ENCODE data around the gene MUSK. TPM values are rescaled to one million over a fixed set of nuclear protein-coding genes. Genes with fewer than 3 reads are reported as not detected.

Gene MUSK
- total RNA-seq, 1 experiment from 2014 or later = not detected

GRCh38 chr9:110842169-110842568 is 173.6 kb downstream of the MUSK start:
- intact Hi-C loops (cut with micrococcal nuclease; ENCODE audit: unreplicated experiment) = loop anchor here (5.0 to 10.0 kb wide), 2 partner anchors 195 to 453 kb away; partner anchors contain the start of gene LPAR1
- Histone ChIP-seq H3K36me3 (ENCODE audit: control insufficient read depth, insufficient read depth, low read length) (no peaks in the 10 kb centered on the region), H3K27me3 (replicated peaks; ENCODE audit: control insufficient read depth, insufficient read depth, low read length) (no peaks in the 10 kb centered on the region), H3K4me3 (ENCODE audit: low read depth, low read length) (no peak overlapping the region), H3K4me1 (peaks cover 6% of the 10 kb centered on the region; the same call in 1 of the 2 replicates), H3K9me3 (no peaks in the 10 kb centered on the region)
- peaks cover 19% of the 10 kb centered on the region for H3K9me3 Mint-ChIP-seq (ENCODE audit: unreplicated experiment)
- no peaks in the 10 kb centered on the region for H3K27me3 Mint-ChIP-seq (ENCODE audit: insufficient read depth, unreplicated experiment)
- no peaks in the 10 kb centered on the region for H3K36me3 Mint-ChIP-seq (ENCODE audit: insufficient read depth, unreplicated experiment)
- no peak overlapping the region for H3K4me3 Mint-ChIP-seq (ENCODE audit: unreplicated experiment)
- no TSS peak for BruUV-seq (replicated peaks)
- H3K27ac Mint-ChIP-seq (ENCODE audit: unreplicated experiment) = no peak overlapping the region
- H3K4me1 Mint-ChIP-seq (ENCODE audit: low read depth, unreplicated experiment) = peaks cover 8% of the 10 kb centered on the region
- POLR2A ChIA-PET = no interaction called here
- DNase-seq = no peak
- peak in 1 of 2 experiments; percentile 45 for TF ChIP-seq CTCF (IDR thresholded peaks at IDR 0.05; ENCODE audit: insufficient read depth in 1 of 2, low read depth in 1 of 2, low read length in 1 of 2, severe bottlenecking in 1 of 2, unreplicated experiment in 1 of 2)
- CTCF ChIA-PET = interaction anchor here (0.8 kb wide), 1 partner anchor 194 kb away, joined by 5 read pairs; no protein-coding TSS in a partner anchor

- Mint-ChIP-seq H3K36me3 (ENCODE audit: insufficient read depth, unreplicated experiment) (no peaks in the 10 kb centered on the region), H3K4me3 (ENCODE audit: unreplicated experiment) (no peak overlapping the region), H3K9me3 (ENCODE audit: unreplicated experiment) (peaks cover 11% of the 10 kb centered on the region), H3K27ac (ENCODE audit: unreplicated experiment) (no peak overlapping the region), H3K4me1 (ENCODE audit: low read depth, unreplicated experiment) (no peaks in the 10 kb centered on the region), H3K27me3 (ENCODE audit: insufficient read depth, unreplicated experiment) (no peaks in the 10 kb centered on the region)
- Histone ChIP-seq H3K4me1 (no peaks in the 10 kb centered on the region), H3K27me3 (replicated peaks; ENCODE audit: control insufficient read depth, insufficient read depth, low read length) (no peaks in the 10 kb centered on the region), H3K36me3 (ENCODE audit: control insufficient read depth, insufficient read depth, low read length) (no peaks in the 10 kb centered on the region), H3K9me3 (no peaks in the 10 kb centered on the region), H3K4me3 (ENCODE audit: low read depth, low read length) (no peak overlapping the region)
- TF ChIP-seq CTCF (IDR thresholded peaks at IDR 0.05; ENCODE audit: insufficient read depth in 1 of 2, low read depth in 1 of 2, low read length in 1 of 2, severe bottlenecking in 1 of 2, unreplicated experiment in 1 of 2) = no peak
- intact Hi-C loops (cut with micrococcal nuclease; ENCODE audit: unreplicated experiment) = loop anchor here (5.0 to 10.0 kb wide), 2 partner anchors 194 to 452 kb away; partner anchors contain the start of gene LPAR1
- DNase-seq = no peak
- ChIA-PET POLR2A (no interaction called here), CTCF (interaction anchor here (0.8 kb wide), 1 partner anchor 193 kb away, joined by 5 read pairs; no protein-coding TSS in a partner anchor)
- BruUV-seq (replicated peaks) = no TSS peak
Measured at GRCh38 chr9:110842986-110843385, 174.4 kb downstream of the MUSK start.

- H3K27me3 Mint-ChIP-seq (ENCODE audit: insufficient read depth, unreplicated experiment) = no peaks in the 10 kb centered on the region
- H3K9me3 Mint-ChIP-seq (ENCODE audit: unreplicated experiment) = peaks cover 10% of the 10 kb centered on the region
- H3K4me1 ChIP-seq = no peaks in the 10 kb centered on the region
- no peaks in the 10 kb centered on the region for H3K36me3 ChIP-seq (ENCODE audit: control insufficient read depth, insufficient read depth, low read length)
- DNase-seq = no peak
- no peaks in the 10 kb centered on the region for H3K4me1 Mint-ChIP-seq (ENCODE audit: low read depth, unreplicated experiment)
- TF ChIP-seq CTCF (IDR thresholded peaks at IDR 0.05; ENCODE audit: insufficient read depth in 1 of 2, low read depth in 1 of 2, low read length in 1 of 2, severe bottlenecking in 1 of 2, unreplicated experiment in 1 of 2) = no peak
- no peaks in the 10 kb centered on the region for H3K36me3 Mint-ChIP-seq (ENCODE audit: insufficient read depth, unreplicated experiment)
- intact Hi-C loops (cut with micrococcal nuclease; ENCODE audit: unreplicated experiment) = loop anchor here (5.0 to 10.0 kb wide), 2 partner anchors 193 to 451 kb away; partner anchors contain the start of gene LPAR1
- ChIA-PET CTCF (no interaction called here), POLR2A (interaction anchor here (0.5 kb wide), 1 partner anchor 458 kb away, joined by 4 read pairs; no protein-coding TSS in a partner anchor)
- H3K4me3 ChIP-seq (ENCODE audit: low read depth, low read length) = no peak overlapping the region
- no peak overlapping the region for H3K27ac Mint-ChIP-seq (ENCODE audit: unreplicated experiment)
- H3K9me3 ChIP-seq = no peaks in the 10 kb centered on the region
- no peak overlapping the region for H3K4me3 Mint-ChIP-seq (ENCODE audit: unreplicated experiment)
- H3K27me3 ChIP-seq (replicated peaks; ENCODE audit: control insufficient read depth, insufficient read depth, low read length) = no peaks in the 10 kb centered on the region
- no TSS peak for BruUV-seq (replicated peaks)
Measured at GRCh38 chr9:110844121-110844520, 175.5 kb downstream of the MUSK start.

Data from Caco-2 (cell line).